IMR-90 (cell line): ENCODE data around the gene NUP50. TPM values are rescaled to one million over a fixed set of nuclear protein-coding genes. Genes with fewer than 3 reads are reported as not detected.

ENCODE experiments used
- ATAC-seq: fragments of 200-7000 bp; cut with Tn5 transposase; 2 replicates; pipeline ENCODE4 v1.9.1; 2020; ENCODE audit warnings: low read depth, mild to moderate bottlenecking, moderate library complexity
- BruUV-seq: library from RNA; stranded (reverse); fragments of 400-500 nt; replicated peaks from 2 replicates; lab custom pipeline; 2021; lab: Mats Ljungman, UMichigan
- CTCF ChIA-PET: fragments of 300-600 bp; formaldehyde crosslinking; extraction: SDS; loops from one replicate; lab custom pipeline; 2021; ENCODE audit warnings: antibody characterized with exemption; lab: Yijun Ruan, JAX
- POLR2A ChIA-PET: fragments of 300-600 bp; sonication (Branson Sonifier 250); formaldehyde crosslinking; loops from one replicate; lab custom pipeline; 2022; ENCODE audit warnings: antibody characterized with exemption; ENCODE audit not compliant: unreplicated experiment; lab: Charles Lee
- DNase-seq: peaks from one replicate; pipeline ENCODE4 v3.0.0; 2013
- H2AFZ ChIP-seq: replicated peaks from 2 replicates; pipeline ENCODE3; 2013; ENCODE audit warnings: low read length, mild to moderate bottlenecking; ENCODE audit not compliant: poor library complexity
- H2AK5ac ChIP-seq: 2 replicates; pipeline ENCODE4 v1.6.1; 2013; ENCODE audit warnings: low read depth, low read length, inconsistent platforms
- H2AK9ac ChIP-seq: replicated peaks from 2 replicates; pipeline ENCODE3; 2013; ENCODE audit warnings: mild to moderate bottlenecking, low read depth, low read length, moderate library complexity; ENCODE audit not compliant: poor library complexity
- H2BK120ac ChIP-seq: 2 replicates; pipeline ENCODE4 v1.6.1; 2013; ENCODE audit warnings: low read depth, low read length, inconsistent platforms
- H2BK15ac ChIP-seq: 3 replicates; pipeline ENCODE4 v1.6.1; 2013; ENCODE audit warnings: low read depth, low read length, inconsistent platforms
- H2BK20ac ChIP-seq: 2 replicates; pipeline ENCODE4 v1.6.1; 2013; ENCODE audit warnings: low read depth, mild to moderate bottlenecking, inconsistent platforms, low read length, moderate library complexity
- H2BK5ac ChIP-seq: 2 replicates; pipeline ENCODE4 v1.6.1; 2013; ENCODE audit warnings: mild to moderate bottlenecking, low read depth, low read length, inconsistent platforms; ENCODE audit not compliant: poor library complexity, severe bottlenecking
- H3K14ac ChIP-seq: replicated peaks from 2 replicates; pipeline ENCODE4 v1.6.1; 2013; ENCODE audit warnings: low read depth, low read length, inconsistent platforms
- H3K18ac ChIP-seq: 2 replicates; pipeline ENCODE4 v1.6.1; 2013; ENCODE audit warnings: low read depth, low read length, control low read depth
- H3K23ac ChIP-seq: 2 replicates; pipeline ENCODE4 v1.6.1; 2013; ENCODE audit warnings: low read depth, low read length, inconsistent platforms
- H3K27ac ChIP-seq: 2 replicates; pipeline ENCODE4 v1.5.1; 2013; ENCODE audit warnings: mild to moderate bottlenecking, control low read depth, low read length; ENCODE audit not compliant: insufficient read depth
- H3K27me3 ChIP-seq: 2 replicates; pipeline ENCODE4 v1.6.1; 2013; ENCODE audit warnings: low read length; ENCODE audit not compliant: control insufficient read depth, insufficient read depth
- H3K36me3 ChIP-seq: 2 replicates; pipeline ENCODE4 v1.6.1; 2013; ENCODE audit warnings: low read length, mixed read lengths; ENCODE audit not compliant: control insufficient read depth, insufficient read depth
- H3K4ac ChIP-seq: 2 replicates; pipeline ENCODE4 v1.6.1; 2013; ENCODE audit warnings: low read depth, low read length, inconsistent platforms
- H3K4me1 ChIP-seq: 2 replicates; pipeline ENCODE4 v1.6.1; 2013; ENCODE audit warnings: low read length, mixed read lengths; ENCODE audit not compliant: control insufficient read depth, insufficient read depth
- H3K4me2 ChIP-seq: 2 replicates; pipeline ENCODE4 v1.6.1; 2013; ENCODE audit warnings: low read depth, mild to moderate bottlenecking, control low read depth, low read length, moderate library complexity
- H3K4me3 ChIP-seq: 2 replicates; pipeline ENCODE4 v1.5.1; 2013; ENCODE audit warnings: low read depth, mild to moderate bottlenecking, control low read depth, low read length, moderate library complexity; ENCODE audit not compliant: insufficient read depth
- H3K56ac ChIP-seq: 2 replicates; pipeline ENCODE4 v1.6.1; 2013; ENCODE audit warnings: low read length, inconsistent platforms; ENCODE audit not compliant: insufficient read depth; ENCODE audit errors: extremely low read depth
- H3K79me1 ChIP-seq, 2 experiments: 2 replicates each; pipeline ENCODE4 v1.6.1; 2013; ENCODE audit warnings: low read length in 2 of 2, inconsistent platforms in 1 of 2, low read depth in 1 of 2
- H3K9ac ChIP-seq: 2 replicates; pipeline ENCODE4 v1.6.1; 2013; ENCODE audit warnings: low read depth, low read length, control low read depth
- H3K9me1 ChIP-seq: 2 replicates; pipeline ENCODE4 v1.6.1; 2013; ENCODE audit warnings: low read length, inconsistent platforms; ENCODE audit not compliant: insufficient read depth
- H3K9me3 ChIP-seq: 2 replicates; pipeline ENCODE4 v1.6.1; 2013; ENCODE audit warnings: low read length; ENCODE audit not compliant: control insufficient read depth, insufficient read depth
- H4K20me1 ChIP-seq: 2 replicates; pipeline ENCODE4 v1.6.1; 2013; ENCODE audit warnings: low read length, inconsistent platforms; ENCODE audit not compliant: insufficient read depth
- H4K5ac ChIP-seq: 2 replicates; pipeline ENCODE4 v1.6.1; 2013; ENCODE audit warnings: mild to moderate bottlenecking, low read depth, low read length, control low read depth
- H4K8ac ChIP-seq, 2 experiments: 2 replicates each; pipeline ENCODE4 v1.6.1; 2013; ENCODE audit warnings: low read depth in 2 of 2, low read length in 2 of 2, control low read depth in 1 of 2, inconsistent platforms in 1 of 2
- H4K91ac ChIP-seq: 2 replicates; pipeline ENCODE4 v1.6.1; 2013; ENCODE audit warnings: low read depth, low read length, inconsistent platforms; ENCODE audit not compliant: insufficient read depth
- CEBPB ChIP-seq: IDR thresholded peaks from 2 replicates; pipeline ENCODE4 v1.6.1; 2012; ENCODE audit warnings: low read depth, low read length, improper control_type of control experiment
- CHD1 ChIP-seq: IDR thresholded peaks from 2 replicates; pipeline ENCODE4 v1.6.1; 2012; ENCODE audit warnings: low read depth, low read length, improper control_type of control experiment
- FOS ChIP-seq: fragments of 150-350 bp; IDR thresholded peaks from 2 replicates; pipeline ENCODE4 v1.6.1; 2016; ENCODE audit warnings: low read depth, low read length
- MAFK ChIP-seq: IDR thresholded peaks from 2 replicates; pipeline ENCODE4 v1.6.1; 2012; ENCODE audit warnings: low read depth, low read length, improper control_type of control experiment
- MAZ ChIP-seq: IDR thresholded peaks from 2 replicates; pipeline ENCODE4 v1.6.1; 2012; ENCODE audit warnings: low read depth, mild to moderate bottlenecking, low read length, improper control_type of control experiment, moderate library complexity, borderline replicate concordance
- MXI1 ChIP-seq: IDR thresholded peaks from 2 replicates; pipeline ENCODE4 v1.6.1; 2012; ENCODE audit warnings: low read depth, mild to moderate bottlenecking, low read length, moderate library complexity, borderline replicate concordance
- NFE2L2 ChIP-seq: fragments of 150-350 bp; IDR thresholded peaks from 2 replicates; pipeline ENCODE4 v1.6.1; 2016; ENCODE audit warnings: low read depth, mild to moderate bottlenecking, low read length
- POLR2A ChIP-seq: IDR thresholded peaks from 2 replicates; pipeline ENCODE4 v1.6.1; 2012; ENCODE audit warnings: mild to moderate bottlenecking, low read depth, low read length
- RAD21 ChIP-seq: IDR thresholded peaks from 2 replicates; pipeline ENCODE4 v1.6.1; 2012; ENCODE audit warnings: low read length, improper control_type of control experiment
- RCOR1 ChIP-seq: IDR thresholded peaks from 2 replicates; pipeline ENCODE4 v1.6.1; 2012; ENCODE audit warnings: mild to moderate bottlenecking, low read length, improper control_type of control experiment; ENCODE audit not compliant: insufficient replicate concordance
- RFX5 ChIP-seq: IDR thresholded peaks from 2 replicates; pipeline ENCODE4 v1.8.0; 2012; ENCODE audit warnings: low read depth, mild to moderate bottlenecking, low read length, moderate library complexity
- SMC3 ChIP-seq: fragments of 150-350 bp; IDR thresholded peaks from 2 replicates; pipeline ENCODE4 v1.6.1; 2016; ENCODE audit warnings: low read depth, mild to moderate bottlenecking, antibody characterized with exemption, low read length, moderate library complexity
- WGBS, 2 experiments: methylation state at CpG; one replicate each; pipeline versions ENCODE4 v1.1.5 to v1.1.7; 2013; ENCODE audit warnings: missing lambda C conversion rate in 2 of 2; ENCODE audit not compliant: insufficient read length in 1 of 2; ENCODE audit errors: extremely low coverage in 2 of 2; 5-methylcytosine and 5-hydroxymethylcytosine counted together
- dilution Hi-C: fragments of 300-500 bp; cut with HindIII; formaldehyde crosslinking; loops from one replicate; pipeline ENCODE4 v1.14.3; 2018; ENCODE audit warnings: low sequenced_read_pairs; ENCODE audit not compliant: unreplicated experiment
- in situ Hi-C: fragments of 300-500 bp; cut with MboI; formaldehyde crosslinking; loops from 3 replicates; pipeline ENCODE4 v1.14.3; 2019; ENCODE audit warnings: low sequenced_read_pairs, inconsistent platforms, mixed read lengths
- intact Hi-C: fragments of 100-400 bp; cut with micrococcal nuclease; formaldehyde crosslinking; loops from 2 replicates; pipeline ENCODE4 v1.10.0; 2022
- polyA plus RNA-seq, 3 experiments: library from polyadenylated mRNA; depleted of rRNA; stranded (reverse); fragments of >200 nt; gene quantifications; 2 replicates each; pipeline ENCODE4 v1.2.3, GENCODE V29; 2012; ENCODE audit warnings: low replicate concordance in 1 of 3
- total RNA-seq: library from RNA; depleted of rRNA; stranded (reverse); fragments of >200 nt; gene quantifications from 2 replicates; pipeline ENCODE4 v1.2.3, GENCODE V29; 2012
- TF ChIP-seq, protein P1 (sequence below): fragments of 150-350 bp; IDR thresholded peaks from 2 replicates; pipeline ENCODE4 v1.6.1; 2017; ENCODE audit warnings: mild to moderate bottlenecking, antibody characterized with exemption, low read length, low read depth
- TF ChIP-seq, protein P2 (sequence below): fragments of 150-350 bp; IDR thresholded peaks from 2 replicates; pipeline ENCODE4 v1.6.1; 2016; ENCODE audit warnings: low read depth, mild to moderate bottlenecking, low read length, moderate library complexity, borderline replicate concordance
- TF ChIP-seq, protein P3 (sequence below): conservative IDR thresholded peaks from 2 replicates; pipeline ENCODE4 v1.5.1; 2012; ENCODE audit warnings: mild to moderate bottlenecking, low read depth, low read length, improper control_type of control experiment

The NUP50 gene
- total and polyA plus RNA-seq, 2 of the 4 experiments (the other 2 are of a cell fraction): 12.8 to 65.4 TPM

DNA sequence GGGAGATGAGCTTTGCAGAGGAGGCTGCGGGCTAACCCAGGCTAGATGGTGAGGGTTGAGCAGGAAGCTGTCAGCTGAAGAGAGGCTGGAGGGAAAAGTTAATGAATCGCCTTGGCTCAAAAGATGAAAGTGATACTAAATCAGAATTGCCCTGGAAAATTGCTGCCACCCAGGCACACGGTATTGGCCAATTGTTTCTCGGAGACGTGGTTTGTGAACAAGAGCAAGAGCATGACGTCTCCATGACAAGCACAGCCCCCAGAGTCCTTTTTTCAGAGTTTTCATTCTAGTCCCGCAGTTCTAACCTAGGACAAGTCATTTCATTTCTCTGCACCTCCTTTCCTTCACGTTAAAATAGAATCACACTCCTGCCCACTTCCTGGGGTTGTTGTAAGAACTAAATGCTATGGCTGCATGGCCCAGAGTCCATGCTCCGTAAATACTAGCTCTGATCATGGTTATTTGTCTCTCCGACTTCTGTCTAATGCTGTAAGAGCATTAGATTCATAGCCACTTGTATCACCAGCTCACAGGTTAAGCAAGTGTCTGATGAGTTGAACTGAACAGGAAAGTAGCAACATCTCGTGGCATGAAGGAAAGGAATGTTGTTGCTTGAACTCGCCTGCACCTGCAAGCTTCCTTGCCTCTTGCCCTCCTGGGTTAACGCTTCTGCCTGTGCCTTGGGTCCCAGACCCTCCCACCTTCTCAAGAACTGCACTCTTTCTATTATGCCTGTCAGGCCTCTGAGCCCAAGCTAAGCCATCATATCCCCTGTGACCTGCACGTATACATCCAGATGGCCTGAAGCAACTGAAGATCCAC lies 33.8 kb upstream of the NUP50 start:
- Histone ChIP-seq H4K20me1 (no peaks in the 10 kb centered on the region; the same call in 1 of the 2 replicates), H3K23ac (no peak overlapping the region), H3K27me3 (no peaks in the 10 kb centered on the region), H3K4me2 (no peak overlapping the region), H2AK5ac (no peak overlapping the region), H2AFZ (no peak overlapping the region), H4K8ac (no peak overlapping the region), H2BK20ac (no peak overlapping the region), H2BK5ac (no peak overlapping the region), H4K5ac (no peak overlapping the region), H3K9me1 (peaks cover 6% of the 10 kb centered on the region), H2BK15ac (no peak overlapping the region), H3K4me3 (no peak overlapping the region), H3K27ac (no peak overlapping the region), H3K79me1 (0 out of 4 replicates have a peak, but pooled peaks cover 0 to 2% of the 10 kb centered on the region in 2 experiments), H4K91ac (no peak overlapping the region), H3K4me1 (peaks cover 6% of the 10 kb centered on the region), H2BK120ac (no peak overlapping the region), H2AK9ac (no peak overlapping the region), H3K18ac (no peak overlapping the region), H3K9me3 (peaks cover 8% of the 10 kb centered on the region), H3K4ac (no peak overlapping the region), H3K56ac (no peak overlapping the region), H3K36me3 (peaks cover 10% of the 10 kb centered on the region), H3K9ac (no peak overlapping the region), H3K14ac (no peak overlapping the region)
- DNase-seq (no peak), ATAC-seq (no peak)
- intact Hi-C loops: no loop called here
- WGBS, 2 experiments: 72% methylated on average over 2 of the region's 14 CpGs; no CpG with 5 or more reads in 1 of the 2 experiments
- dilution Hi-C loops: no loop called here
- CTCF ChIA-PET: no interaction called here
- POLR2A ChIA-PET: no interaction called here
- in situ Hi-C loops: no loop called here
- no TSS peak for BruUV-seq
- TF ChIP-seq NFE2L2 (no peak), RFX5 (no peak), CHD1 (no peak), SMC3 (no peak), CEBPB (no peak), MAFK (no peak), POLR2A (no peak), FOS (no peak), MXI1 (no peak), RAD21 (no peak), RCOR1 (no peak), MAZ (no peak)
- TF ChIP-seq, protein P1, sequence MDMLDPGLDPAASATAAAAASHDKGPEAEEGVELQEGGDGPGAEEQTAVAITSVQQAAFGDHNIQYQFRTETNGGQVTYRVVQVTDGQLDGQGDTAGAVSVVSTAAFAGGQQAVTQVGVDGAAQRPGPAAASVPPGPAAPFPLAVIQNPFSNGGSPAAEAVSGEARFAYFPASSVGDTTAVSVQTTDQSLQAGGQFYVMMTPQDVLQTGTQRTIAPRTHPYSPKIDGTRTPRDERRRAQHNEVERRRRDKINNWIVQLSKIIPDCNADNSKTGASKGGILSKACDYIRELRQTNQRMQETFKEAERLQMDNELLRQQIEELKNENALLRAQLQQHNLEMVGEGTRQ: no peak
- TF ChIP-seq, protein P2, sequence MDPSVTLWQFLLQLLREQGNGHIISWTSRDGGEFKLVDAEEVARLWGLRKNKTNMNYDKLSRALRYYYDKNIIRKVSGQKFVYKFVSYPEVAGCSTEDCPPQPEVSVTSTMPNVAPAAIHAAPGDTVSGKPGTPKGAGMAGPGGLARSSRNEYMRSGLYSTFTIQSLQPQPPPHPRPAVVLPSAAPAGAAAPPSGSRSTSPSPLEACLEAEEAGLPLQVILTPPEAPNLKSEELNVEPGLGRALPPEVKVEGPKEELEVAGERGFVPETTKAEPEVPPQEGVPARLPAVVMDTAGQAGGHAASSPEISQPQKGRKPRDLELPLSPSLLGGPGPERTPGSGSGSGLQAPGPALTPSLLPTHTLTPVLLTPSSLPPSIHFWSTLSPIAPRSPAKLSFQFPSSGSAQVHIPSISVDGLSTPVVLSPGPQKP: no peak
- TF ChIP-seq, protein P3, sequence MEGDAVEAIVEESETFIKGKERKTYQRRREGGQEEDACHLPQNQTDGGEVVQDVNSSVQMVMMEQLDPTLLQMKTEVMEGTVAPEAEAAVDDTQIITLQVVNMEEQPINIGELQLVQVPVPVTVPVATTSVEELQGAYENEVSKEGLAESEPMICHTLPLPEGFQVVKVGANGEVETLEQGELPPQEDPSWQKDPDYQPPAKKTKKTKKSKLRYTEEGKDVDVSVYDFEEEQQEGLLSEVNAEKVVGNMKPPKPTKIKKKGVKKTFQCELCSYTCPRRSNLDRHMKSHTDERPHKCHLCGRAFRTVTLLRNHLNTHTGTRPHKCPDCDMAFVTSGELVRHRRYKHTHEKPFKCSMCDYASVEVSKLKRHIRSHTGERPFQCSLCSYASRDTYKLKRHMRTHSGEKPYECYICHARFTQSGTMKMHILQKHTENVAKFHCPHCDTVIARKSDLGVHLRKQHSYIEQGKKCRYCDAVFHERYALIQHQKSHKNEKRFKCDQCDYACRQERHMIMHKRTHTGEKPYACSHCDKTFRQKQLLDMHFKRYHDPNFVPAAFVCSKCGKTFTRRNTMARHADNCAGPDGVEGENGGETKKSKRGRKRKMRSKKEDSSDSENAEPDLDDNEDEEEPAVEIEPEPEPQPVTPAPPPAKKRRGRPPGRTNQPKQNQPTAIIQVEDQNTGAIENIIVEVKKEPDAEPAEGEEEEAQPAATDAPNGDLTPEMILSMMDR: no peak
